Erythroblast (primary cell): ENCODE data around the gene TM4SF18.

Source experiments
- DNase-seq, 2 experiments: peaks; one replicate each; lab custom pipeline; 2025; lab: John Stamatoyannopoulos, UW
- GATA1 ChIP-seq: IDR thresholded peaks from 2 replicates; pipeline ENCODE4 v1.6.1; 2011; ENCODE audit warnings: low read depth, mild to moderate bottlenecking, control low read depth, low read length, moderate library complexity
- POLR2A ChIP-seq: IDR thresholded peaks from 2 replicates; pipeline ENCODE4 v1.6.1; 2011; ENCODE audit warnings: mild to moderate bottlenecking, low read length

TM4SF18 gene

DNA sequence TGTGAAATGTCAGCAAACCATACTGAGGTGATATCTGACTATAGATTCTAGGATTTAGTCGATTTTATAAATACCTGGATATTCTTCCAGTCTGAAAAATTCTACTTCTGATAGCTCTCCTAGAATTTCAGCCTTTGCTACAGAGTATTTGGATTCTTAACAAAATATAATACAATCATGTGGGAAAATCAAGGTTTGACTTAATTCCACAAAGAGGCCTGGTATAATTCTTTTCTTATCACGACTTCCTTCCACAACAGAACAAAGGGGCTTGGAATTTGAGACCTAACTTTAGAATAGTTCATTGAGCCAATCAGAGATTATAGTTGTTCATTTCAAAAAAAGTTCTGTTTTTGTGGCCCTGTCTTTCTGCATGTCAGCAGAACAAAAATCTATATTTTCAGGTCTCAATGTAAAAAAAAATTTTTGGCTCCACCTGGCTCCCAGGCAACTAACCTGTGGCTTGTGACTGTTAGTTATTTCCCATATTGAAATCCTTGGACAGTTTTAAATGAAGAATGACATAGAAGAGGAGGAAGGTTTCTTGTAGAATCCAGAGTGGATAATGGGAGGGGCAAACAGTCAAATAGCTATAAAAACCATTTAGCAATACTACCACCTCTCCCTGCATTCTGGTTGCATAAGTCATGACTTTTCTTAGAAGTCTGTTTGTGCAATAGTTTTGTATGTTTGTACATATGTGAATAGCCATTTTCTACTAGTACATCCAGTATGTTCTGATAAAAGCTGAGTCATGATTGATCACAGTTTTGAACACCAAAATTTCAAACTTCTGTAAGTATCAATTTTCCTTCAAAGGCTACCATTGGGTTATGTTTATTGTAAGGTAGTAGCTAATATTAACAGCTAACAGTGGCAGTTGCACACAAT lies 40.0 kb upstream of the TM4SF18 start:
- TF ChIP-seq POLR2A (no peak), GATA1 (no peak)
- no peak for DNase-seq

GRCh38 chr3:149371723-149372114 lies 38.3 kb upstream of the TM4SF18 start:
- no peak for TF ChIP-seq GATA1
- TF ChIP-seq POLR2A = no peak
- DNase-seq = no peak

DNA sequence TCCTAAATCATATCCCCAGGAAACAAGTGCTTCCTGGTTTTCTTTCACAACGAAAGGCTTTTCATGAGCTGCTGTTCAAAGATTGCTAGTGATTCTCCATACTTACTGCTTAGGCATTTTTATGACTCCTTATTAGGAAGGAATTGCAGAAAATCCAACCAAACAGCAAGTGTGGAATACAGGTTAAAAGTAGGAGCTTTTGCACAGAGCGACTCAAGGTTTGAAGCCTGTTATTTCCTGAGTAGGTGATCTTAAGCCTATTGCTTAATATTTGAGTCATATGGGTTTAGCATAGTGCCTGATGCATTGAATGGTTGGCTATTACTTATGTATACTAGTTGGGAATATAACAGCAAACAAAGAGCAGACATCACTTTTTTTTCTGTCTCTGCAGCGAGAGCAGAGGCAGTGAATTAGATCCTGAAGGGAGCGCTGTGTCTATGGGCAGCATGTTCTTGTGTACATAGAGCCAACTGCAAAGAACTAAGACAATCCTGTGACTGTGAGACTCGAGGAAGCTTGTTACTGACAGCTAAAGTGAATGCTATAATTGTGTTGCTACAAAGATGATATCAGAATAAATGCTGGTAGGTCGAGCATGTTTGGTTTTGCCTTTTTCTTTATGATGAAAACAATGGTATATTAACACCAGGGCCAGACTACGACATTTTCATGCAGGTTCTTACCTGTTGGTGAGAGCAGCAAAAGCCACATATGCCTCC lies 37.7 kb upstream of the TM4SF18 start:
- DNase-seq = no peak
- TF ChIP-seq GATA1 (no peak), POLR2A (no peak)

GRCh38 chr3:149369991-149370866 lies 36.8 kb upstream of the TM4SF18 start:
- TF ChIP-seq POLR2A (no peak), GATA1 (no peak)
- no peak for DNase-seq

DNA sequence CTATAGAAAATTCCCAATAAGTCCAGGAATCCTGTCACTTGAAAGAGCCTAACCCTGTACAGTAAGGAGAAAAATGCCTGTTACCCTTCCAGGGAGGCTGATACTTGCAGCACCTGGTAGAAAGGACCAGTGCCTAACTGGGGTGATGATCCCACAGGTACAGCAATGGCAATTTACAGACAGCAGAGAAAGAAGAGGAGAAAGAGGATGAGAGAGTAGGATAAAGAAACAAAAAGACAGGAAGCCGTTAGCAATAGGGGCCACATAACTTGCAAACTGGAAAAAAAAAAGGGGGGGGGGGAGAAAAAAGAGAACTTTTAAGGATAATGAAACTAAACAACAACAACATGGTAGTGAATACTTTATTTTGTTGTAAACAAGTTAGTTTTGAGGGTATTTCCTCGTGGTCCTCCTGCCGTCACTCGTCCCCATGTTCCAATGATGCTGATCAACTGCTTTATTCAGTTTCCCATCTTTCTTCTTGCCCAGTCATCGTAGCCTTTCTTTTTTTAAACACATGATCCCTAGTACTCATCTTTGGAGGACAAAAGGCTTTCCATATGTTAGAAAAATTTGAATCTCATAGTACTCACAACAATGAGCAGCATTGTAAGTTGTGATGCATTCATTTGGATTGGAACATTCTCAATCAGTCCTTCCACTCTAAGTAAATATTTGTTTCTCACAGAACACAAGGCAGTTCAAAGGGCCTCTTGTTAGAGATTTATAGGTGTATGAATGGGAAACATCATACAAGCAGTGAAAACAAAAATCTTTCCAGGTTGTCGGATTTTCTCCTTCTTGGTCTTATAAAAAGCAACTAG lies 35.5 kb upstream of the TM4SF18 start:
- TF ChIP-seq POLR2A = no peak
- TF ChIP-seq GATA1 = no peak
- no peak for DNase-seq

GRCh38 chr3:149368201-149368673 lies 34.8 kb upstream of the TM4SF18 start:
- no peak for TF ChIP-seq GATA1
- no peak for TF ChIP-seq POLR2A
- DNase-seq = no peak

GRCh38 chr3:149366941-149367840 lies 33.8 kb upstream of the TM4SF18 start:
- no peak for TF ChIP-seq GATA1
- TF ChIP-seq POLR2A = no peak
- no peak for DNase-seq

- DNase-seq = no peak
- no peak for TF ChIP-seq GATA1
- TF ChIP-seq POLR2A = no peak
These were observed 32.6 kb upstream of the TM4SF18 start for GRCh38 chr3:149366031-149366430.

DNA sequence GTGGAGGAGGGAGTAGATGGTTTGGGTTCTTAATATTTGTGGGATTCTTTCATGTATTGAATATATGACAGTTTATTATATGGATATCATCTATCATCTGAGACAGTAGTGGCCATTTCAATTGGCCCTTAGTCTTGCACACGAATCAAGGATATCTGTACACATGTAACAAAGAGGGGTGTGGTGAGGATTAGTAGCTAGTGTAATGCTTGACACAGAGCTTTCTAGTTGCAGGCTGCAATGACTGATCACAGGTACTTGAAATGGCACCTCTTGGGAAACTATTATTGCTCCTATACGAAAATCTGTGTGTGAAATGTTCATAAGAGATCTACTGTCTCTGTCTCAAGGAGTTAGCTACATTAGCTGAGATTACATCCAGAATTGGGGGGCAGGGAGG lies 31.2 kb upstream of the TM4SF18 start:
- TF ChIP-seq POLR2A (no peak), GATA1 (no peak)
- no peak for DNase-seq

DNA sequence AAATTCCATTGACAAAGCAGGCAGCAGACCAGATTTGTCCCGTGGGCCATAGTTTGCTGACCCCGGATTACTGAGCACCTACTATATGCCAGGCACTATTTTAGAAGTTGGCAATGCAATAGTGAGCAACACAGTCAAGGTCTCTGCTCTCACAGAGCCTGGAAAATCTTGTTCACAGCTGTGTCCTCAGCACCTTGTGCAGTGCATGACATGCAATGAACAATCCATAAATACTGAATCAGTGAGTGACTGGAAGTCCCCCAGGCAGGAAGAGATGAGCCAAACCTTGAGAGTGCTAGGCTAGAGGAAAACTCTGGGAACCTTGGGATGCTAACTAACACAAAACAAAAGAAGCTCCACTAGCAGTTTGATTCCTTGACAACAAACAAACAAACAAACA lies 29.6 kb upstream of the TM4SF18 start:
- no peak for TF ChIP-seq GATA1
- DNase-seq = no peak

- TF ChIP-seq GATA1 (no peak), POLR2A (no peak)
- DNase-seq = no peak
These were observed 28.9 kb upstream of the TM4SF18 start for GRCh38 chr3:149362366-149362765.

DNA sequence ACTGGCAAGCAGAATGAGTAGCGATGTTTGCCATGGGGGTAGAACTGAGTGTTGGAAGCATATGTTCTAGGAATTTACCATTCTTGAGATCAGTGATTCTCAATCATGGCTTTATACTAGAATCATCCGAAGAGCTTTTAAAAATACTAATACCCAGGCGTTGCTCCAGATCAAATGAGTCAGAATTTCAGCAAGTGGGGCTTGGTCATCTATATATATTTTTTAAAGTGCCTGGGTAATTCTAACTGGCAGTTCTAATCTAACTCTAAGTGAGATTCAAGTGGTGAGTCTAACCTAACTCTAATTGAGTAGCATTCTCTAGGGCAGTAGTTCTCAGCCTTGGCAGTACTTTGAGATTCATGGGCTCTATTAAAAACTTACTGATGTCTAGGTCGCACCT lies 23.2 kb upstream of the TM4SF18 start:
- no peak for DNase-seq
- no peak for TF ChIP-seq GATA1
- TF ChIP-seq POLR2A = no peak
